GM19468 (cell line): ENCODE results near the gene HMGB4.

Experiments
- ATAC-seq: cut with Tn5 transposase; IDR thresholded peaks from one replicate; pipeline ENCODE4 v1.9.1; 2021; ENCODE audit warnings: mild to moderate bottlenecking, moderate library complexity, moderate number of reproducible peaks; ENCODE audit not compliant: unreplicated experiment; ENCODE audit errors: extremely low read depth

The HMGB4 gene

DNA sequence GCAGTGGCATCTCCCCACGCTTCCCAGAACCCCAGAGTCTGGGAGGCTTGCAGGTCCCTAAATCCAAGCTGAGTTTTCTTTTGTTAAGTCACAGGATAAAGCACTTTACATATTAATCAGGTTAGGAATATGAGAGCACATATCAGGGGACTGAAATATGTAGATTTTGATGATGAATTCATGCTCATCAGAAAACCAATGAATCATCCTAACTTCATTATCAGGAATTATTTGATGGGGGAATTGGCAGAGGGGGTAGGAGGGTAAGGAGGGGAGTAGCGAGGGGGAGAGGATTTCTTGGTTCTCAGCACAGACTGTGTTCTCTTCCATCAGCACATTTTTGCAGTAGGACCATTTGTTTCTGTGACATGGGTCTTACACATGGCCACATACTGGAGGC, 32.1 kb downstream of the HMGB4 start:
- ATAC-seq, result no peak

DNA sequence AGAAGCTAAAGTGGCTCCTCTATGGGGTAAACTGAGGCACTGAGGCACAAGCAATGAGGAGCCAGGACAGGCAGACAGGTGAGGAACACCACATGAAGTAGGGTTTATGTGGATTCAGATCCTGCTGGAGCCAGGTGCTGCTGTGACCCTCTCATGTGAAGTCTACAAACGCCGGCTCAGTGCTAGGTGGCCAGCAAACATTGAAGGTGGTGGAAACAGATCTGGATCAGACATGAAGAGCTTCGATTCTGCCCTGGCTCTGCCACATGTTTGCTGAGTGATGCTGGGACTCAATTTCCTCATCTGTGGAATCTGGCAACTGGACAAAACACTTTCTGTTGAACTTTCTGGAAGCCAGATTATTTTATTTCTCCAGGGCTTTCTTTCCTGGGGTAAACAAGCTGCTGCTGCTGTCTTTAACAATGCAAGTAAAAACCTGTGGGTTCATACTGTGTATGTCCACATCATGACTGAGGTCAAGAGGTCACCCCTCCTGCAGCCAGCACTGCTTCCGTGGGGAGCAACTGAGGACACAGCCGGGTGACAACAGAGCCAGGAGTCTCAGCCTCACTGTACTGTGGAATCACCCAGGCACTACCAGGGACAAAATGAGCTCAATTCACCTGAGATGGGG, 33.3 kb downstream of the HMGB4 start:
- no peak for ATAC-seq

DNA sequence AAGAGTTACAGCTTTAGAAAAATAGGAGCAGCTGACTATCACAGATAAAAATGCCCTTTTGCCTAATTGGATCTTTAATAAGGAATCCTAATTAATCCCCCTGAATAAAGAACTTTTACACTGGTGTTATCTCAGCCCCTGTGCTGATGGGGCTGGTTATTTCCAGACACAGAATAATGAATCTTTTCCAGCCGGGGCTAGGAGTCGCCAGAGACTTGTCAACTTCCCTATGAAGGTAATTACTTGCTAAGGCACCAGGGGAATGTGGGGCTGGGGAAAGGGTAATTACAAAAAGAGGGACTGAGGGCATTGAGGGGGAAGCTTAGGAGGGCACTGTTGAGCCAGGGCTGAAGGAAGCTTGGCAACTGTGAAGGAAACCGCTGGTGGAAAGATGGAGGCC, 34.5 kb downstream of the HMGB4 start:
- no peak for ATAC-seq

DNA sequence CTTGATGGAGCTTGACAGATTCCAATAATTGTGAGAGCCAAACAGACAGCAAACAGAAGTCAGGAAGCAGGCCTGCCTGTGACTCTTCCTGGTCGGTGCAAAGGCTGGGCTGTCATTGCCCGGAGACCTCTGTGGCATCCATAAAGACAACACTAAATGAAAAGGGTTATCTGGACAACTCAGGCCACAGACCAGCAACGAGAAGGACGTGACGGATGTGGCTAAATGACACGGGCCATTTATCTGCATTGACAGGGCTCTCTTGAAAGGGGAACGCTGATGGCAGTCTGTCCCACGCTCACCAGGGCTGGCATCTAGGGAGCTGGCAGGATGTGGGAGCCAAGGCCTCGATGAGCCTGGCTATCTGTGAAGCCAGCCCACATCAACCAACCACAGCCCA, 35.0 kb downstream of the HMGB4 start:
- ATAC-seq, result no peak

DNA sequence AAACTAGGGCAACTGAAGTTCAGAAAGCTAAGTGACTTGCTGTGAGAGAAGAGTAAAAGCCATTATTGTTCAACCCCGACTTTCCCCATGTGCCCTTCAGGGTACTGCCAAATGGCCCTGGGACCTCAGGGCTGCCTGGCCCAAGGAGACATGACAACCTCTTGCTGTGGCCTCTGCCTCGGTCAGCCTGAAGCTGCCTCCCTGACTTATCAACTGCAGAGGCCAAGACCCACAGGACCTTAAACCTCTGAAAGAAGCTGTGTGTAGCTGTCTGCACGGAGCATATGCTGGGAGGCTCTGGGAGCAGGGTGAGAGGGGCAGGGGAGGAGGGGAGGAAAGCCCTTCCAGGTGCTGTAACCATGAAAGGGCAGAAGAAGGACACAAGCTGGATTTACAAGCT, 35.9 kb downstream of the HMGB4 start:
- no peak for ATAC-seq

DNA sequence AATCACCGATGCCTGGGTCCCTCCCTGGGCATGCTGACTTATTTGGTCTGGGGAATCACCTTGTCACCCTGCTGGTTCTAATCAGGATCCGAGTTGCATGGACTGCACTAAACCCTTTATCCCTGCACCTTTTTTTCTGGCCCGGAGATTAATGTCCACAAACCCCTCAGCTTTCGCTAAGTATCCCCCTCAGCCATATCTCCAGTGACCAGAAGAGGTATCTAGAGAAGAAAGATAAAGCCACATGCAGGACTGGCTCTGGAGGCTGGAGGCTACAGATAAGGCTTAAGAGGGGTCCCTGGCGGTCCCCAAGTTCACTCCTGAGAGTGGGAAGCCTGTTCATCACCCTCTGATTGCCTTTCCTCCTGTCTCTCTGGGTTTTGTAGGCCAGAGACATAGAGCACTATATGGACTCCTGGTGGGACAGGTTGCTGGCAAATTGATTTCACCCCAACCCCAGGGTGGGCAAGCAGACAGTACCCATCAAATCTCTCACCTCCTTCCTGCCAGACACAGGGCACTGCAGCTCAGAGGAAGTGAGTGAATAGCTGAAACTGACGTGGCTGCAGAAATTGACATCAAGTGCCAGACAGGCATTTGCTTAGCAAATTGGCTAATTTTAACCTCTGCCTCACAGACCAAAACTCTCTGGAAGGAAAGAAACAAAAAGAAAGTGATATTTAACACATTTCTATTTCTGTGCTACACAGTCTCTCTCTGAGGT, 38.8 kb downstream of the HMGB4 start:
- peak; percentile 44 for ATAC-seq

DNA sequence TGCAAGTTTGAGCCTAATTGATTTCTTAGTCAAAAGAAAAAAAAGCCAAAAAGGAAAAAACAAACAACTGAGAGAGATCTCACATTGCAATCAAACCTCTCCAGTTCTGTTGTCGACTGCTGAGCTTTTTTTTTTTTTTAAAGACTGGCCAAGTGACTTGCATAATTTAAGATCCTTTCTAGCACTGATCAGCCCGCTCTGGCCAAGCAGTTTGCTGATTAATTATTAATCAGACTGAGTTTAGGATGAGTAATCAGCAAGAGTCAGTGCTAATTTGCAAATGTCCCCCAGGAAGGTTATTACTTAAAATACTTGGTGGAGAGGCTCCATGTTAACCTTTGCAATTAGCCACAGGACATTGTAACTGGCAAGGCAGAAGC, 39.3 kb downstream of the HMGB4 start:
- ATAC-seq, result peak; percentile 11

DNA sequence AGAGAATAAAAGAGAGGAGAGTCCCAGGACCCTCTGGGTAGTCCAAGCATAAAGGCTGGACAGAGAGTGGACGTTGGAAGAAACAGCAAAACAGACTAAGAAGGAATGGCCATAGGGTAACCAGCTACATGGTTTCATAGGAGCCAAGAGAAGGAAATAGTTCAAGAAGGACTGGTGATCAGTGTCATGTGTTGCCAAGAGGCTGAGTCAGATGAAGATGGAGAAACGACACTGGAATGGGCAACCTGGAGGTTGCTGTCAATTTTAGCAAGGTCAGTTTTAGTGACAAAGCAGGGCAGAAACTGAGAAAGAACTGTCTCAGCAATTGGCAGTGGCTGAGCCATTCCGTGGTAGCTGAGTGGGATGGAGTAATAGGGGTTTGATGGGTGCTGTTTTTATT, 41.4 kb downstream of the HMGB4 start:
- no peak for ATAC-seq

DNA sequence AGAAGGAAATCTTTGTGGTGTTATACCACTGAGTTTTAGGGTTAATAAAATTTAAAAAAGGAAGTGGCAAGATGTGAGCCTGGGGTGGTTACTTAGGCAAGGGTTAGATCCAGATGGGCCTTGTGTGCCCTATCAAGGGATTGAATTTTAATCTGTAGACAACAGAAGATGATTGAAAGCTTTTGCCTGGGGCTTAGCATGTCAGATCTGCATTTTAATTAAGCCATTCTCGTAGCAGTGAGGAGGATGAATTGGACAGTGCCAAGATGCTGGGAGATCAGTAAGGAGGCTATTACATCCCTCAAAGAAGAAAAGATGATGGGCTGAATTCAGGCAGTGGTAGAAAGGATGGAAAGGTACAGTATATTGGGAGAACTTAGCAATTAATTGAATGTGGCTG, 42.3 kb downstream of the HMGB4 start:
- no peak for ATAC-seq

DNA sequence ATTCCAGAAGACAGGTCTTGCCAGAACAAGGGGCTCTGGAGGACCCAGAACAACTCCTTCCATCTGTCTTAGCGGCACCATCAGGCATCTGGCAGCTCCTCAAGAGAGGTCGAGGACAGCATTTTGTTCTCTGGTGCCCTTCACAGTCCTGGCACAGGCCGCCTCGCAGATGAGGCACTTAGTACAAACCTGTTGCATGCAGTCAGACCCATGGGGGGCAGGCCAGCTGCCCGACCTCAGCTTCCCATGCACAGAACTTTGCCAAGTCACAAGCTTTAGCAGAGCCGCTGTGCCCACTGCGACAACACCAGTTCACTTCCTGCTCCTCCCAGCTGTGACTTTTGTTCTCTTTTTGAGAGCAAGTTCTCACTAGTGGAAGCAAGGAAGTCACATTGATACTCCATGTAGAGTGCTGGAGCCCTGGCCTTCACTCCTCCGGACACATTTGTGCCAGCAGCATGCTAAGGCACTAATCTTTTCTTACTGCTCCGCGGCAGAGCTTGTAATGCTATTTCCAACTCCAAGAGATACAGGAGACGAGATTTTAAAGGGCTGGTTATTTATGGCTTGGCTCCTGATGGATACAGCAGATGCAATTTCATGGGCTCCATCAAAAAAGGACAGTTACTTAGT, 44.6 kb downstream of the HMGB4 start:
- no peak for ATAC-seq
